ENCODE measurements around the gene TPM2.

DNA sequence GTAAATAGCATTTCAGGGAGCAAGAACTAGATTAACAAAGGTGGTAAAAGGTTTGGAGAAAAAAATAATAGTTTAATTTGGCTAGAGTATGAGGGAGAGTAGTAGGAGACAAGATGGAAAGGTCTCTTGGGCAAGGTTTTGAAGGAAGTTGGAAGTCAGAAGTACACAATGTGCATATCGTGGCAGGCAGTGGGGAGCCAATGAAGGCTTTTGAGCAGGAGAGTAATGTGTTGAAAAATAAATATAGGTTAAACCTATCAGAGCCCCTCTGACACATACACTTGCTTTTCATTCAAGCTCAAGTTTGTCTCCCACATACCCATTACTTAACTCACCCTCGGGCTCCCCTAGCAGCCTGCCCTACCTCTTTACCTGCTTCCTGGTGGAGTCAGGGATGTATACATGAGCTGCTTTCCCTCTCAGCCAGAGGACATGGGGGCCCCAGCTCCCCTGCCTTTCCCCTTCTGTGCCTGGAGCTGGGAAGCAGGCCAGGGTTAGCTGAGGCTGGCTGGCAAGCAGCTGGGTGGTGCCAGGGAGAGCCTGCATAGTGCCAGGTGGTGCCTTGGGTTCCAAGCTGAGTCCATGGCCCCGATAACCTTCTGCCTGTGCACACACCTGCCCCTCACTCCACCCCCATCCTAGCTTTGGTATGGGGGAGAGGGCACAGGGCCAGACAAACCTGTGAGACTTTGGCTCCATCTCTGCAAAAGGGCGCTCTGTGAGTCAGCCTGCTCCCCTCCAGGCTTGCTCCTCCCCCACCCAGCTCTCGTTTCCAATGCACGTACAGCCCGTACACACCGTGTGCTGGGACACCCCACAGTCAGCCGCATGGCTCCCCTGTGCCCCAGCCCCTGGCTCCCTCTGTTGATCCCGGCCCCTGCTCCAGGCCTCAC, 16.3 kb downstream of the TPM2 start, which contains the start of gene CA9:
- no peak for TF ChIP-seq CTCF (IDR thresholded peaks at IDR 0.05)
- TF ChIP-seq POLR2AphosphoS5 (IDR thresholded peaks at IDR 0.05; ENCODE audit: low read depth, low read length) = no peak
- no peak for TF ChIP-seq SIN3A (IDR thresholded peaks at IDR 0.05; ENCODE audit: borderline replicate concordance, insufficient read depth, low read depth, low read length)

Measured in Panc1 (cell line).